K562 (cell line): ENCODE results near the gene UBE2C. TPM values are rescaled to one million over a fixed set of nuclear protein-coding genes. Genes with fewer than 3 reads are reported as not detected.

Experiments used
- ATAC-seq: fragments of 200-7000 bp; cut with Tn5 transposase; 3 replicates; pipeline ENCODE4 v1.9.1; 2020; ENCODE audit warnings: moderate library complexity
- BruUV-seq: library from RNA; stranded (reverse); fragments of 400-500 nt; replicated peaks from 2 replicates; lab custom pipeline; 2021; lab: Mats Ljungman, UMichigan
- CTCF ChIA-PET: fragments of 300-600 bp; formaldehyde crosslinking; extraction: SDS; loops from one replicate; lab custom pipeline; 2021; ENCODE audit warnings: low intra/inter-chr PET ratio; lab: Yijun Ruan, JAX
- POLR2A ChIA-PET: fragments of 300-600, 350-650 bp; sonication (Branson Sonifier 250); formaldehyde crosslinking; extraction: SDS; loops from one replicate; lab custom pipeline; 2021; ENCODE audit warnings: antibody characterized with exemption, inconsistent platforms; lab: Yijun Ruan, JAX
- DNase-seq, 4 experiments: peaks; one replicate each; pipeline versions ENCODE4 v3.0.0 to v3.0.0-alpha.2; 2011 to 2018; ENCODE audit warnings: low spot score in 3 of 4, mixed read lengths in 3 of 4; ENCODE audit errors: extremely low read depth in 1 of 4
- FAIRE-seq: peaks from 2 replicates; lab custom pipeline; 2011; peaks lifted over from hg19 to GRCh38; lab: Jason Lieb, UNC
- H2AFZ ChIP-seq: 2 replicates; pipeline ENCODE4 v1.6.0; 2011; ENCODE audit warnings: low read depth, low read length, control low read depth, inconsistent platforms
- H3K27ac ChIP-seq: fragments of 200-600 bp; 3 replicates; pipeline ENCODE4 v1.8.0; 2011; ENCODE audit warnings: low read depth, mild to moderate bottlenecking, control low read depth, inconsistent platforms, low read length, moderate library complexity, mixed read lengths; ENCODE audit errors: extremely low read depth
- H3K27me3 ChIP-seq, 2 experiments: fragments of 300-600 bp in 1 of 2; 2 replicates in 1 of 2; 3 replicates in 1 of 2; pipeline versions ENCODE4 v1.6.0 to v1.8.0; 2011; ENCODE audit warnings: inconsistent platforms in 2 of 2, low read length in 2 of 2, mild to moderate bottlenecking in 1 of 2, mixed read lengths in 1 of 2, moderate library complexity in 1 of 2; ENCODE audit not compliant: control insufficient read depth in 2 of 2, insufficient read depth in 2 of 2
- H3K36me3 ChIP-seq: fragments of 300-600 bp; 3 replicates; pipeline ENCODE4 v1.8.0; 2011; ENCODE audit warnings: mild to moderate bottlenecking, low read length, inconsistent platforms; ENCODE audit not compliant: control insufficient read depth, insufficient read depth
- H3K4me1 ChIP-seq, 2 experiments: fragments of 200-600 bp in 1 of 2; replicated peaks in 1 of 2; 2 replicates in 1 of 2; 3 replicates in 1 of 2; pipeline versions ENCODE4 v1.5.1 to v1.8.0; 2011; ENCODE audit warnings: inconsistent platforms in 2 of 2, low read length in 2 of 2, mild to moderate bottlenecking in 1 of 2, mixed read lengths in 1 of 2, moderate library complexity in 1 of 2; ENCODE audit not compliant: control insufficient read depth in 2 of 2, insufficient read depth in 2 of 2
- H3K4me2 ChIP-seq: 2 replicates; pipeline ENCODE4 v1.6.1; 2011; ENCODE audit warnings: low read length, control low read depth, inconsistent platforms, mixed read lengths; ENCODE audit not compliant: insufficient read depth
- H3K4me3 ChIP-seq: fragments of 200-600 bp; sonication (generic), shearing (Covaris generic); 2 replicates; pipeline ENCODE4 v1.5.1; 2016; ENCODE audit warnings: control low read depth, inconsistent platforms
- H3K79me2 ChIP-seq: fragments of 200-600 bp; 3 replicates; pipeline ENCODE4 v1.8.0; 2011; ENCODE audit warnings: low read length, inconsistent platforms; ENCODE audit not compliant: control insufficient read depth, insufficient read depth
- H3K9ac ChIP-seq, 2 experiments: 2 replicates each; pipeline versions ENCODE4 v1.6.0 to v1.6.1; 2011; ENCODE audit warnings: low read depth in 2 of 2, low read length in 2 of 2, control low read depth in 1 of 2, inconsistent platforms in 1 of 2, mild to moderate bottlenecking in 1 of 2, mixed read lengths in 1 of 2; ENCODE audit not compliant: insufficient read depth in 1 of 2
- H3K9me1 ChIP-seq: one replicate; pipeline ENCODE4 v1.6.0; 2011; ENCODE audit warnings: inconsistent platforms, mild to moderate bottlenecking, low read length, moderate library complexity; ENCODE audit not compliant: control insufficient read depth, insufficient read depth
- H3K9me3 ChIP-seq: replicated peaks from 2 replicates; pipeline ENCODE4 v1.5.1; 2011; ENCODE audit warnings: low read depth, low read length, inconsistent platforms; ENCODE audit not compliant: control insufficient read depth, insufficient read depth
- H4K20me1 ChIP-seq: replicated peaks from 2 replicates; pipeline ENCODE4 v1.6.1; 2011; ENCODE audit warnings: low read length, inconsistent platforms, mixed read lengths; ENCODE audit not compliant: control insufficient read depth, insufficient read depth
- BACH1 ChIP-seq: fragments of 200-800 bp; sonication (Bioruptor generic); IDR thresholded peaks from 2 replicates; pipeline ENCODE4 v1.6.1; 2016; ENCODE audit warnings: missing genetic modification characterization, missing compliant biosample characterization
- BRF1 ChIP-seq: IDR thresholded peaks from 3 replicates; pipeline ENCODE4 v1.6.1; 2011; ENCODE audit warnings: borderline replicate concordance, mild to moderate bottlenecking; ENCODE audit not compliant: insufficient read length; ENCODE audit errors: extremely low read depth
- CBX3 ChIP-seq, 2 experiments: IDR thresholded peaks; 1 replicate in 1 of 2; 2 replicates in 1 of 2; pipeline ENCODE4 v1.6.1; 2012; ENCODE audit warnings: inconsistent platforms in 2 of 2, low read length in 2 of 2, borderline replicate concordance in 1 of 2, control low read depth in 1 of 2
- DMBX1 ChIP-seq: fragments of 250-450 bp; sonication (Bioruptor Pico); IDR thresholded peaks from 2 replicates; pipeline ENCODE4 v1.8.0; 2022; ENCODE audit warnings: inconsistent platforms, mild to moderate bottlenecking, moderate library complexity, borderline replicate concordance
- FOXJ2 ChIP-seq: fragments of 200-800 bp; sonication (Bioruptor generic); IDR thresholded peaks from 2 replicates; pipeline ENCODE4 v1.6.1; 2016; ENCODE audit warnings: missing genetic modification characterization, missing compliant biosample characterization
- ZNF431 ChIP-seq: sonication (generic); formaldehyde crosslinking; IDR thresholded peaks from 2 replicates; pipeline ENCODE4 v1.8.0; 2022; ENCODE audit warnings: mild to moderate bottlenecking, missing genetic modification reagents
- ZNF589 ChIP-seq: fragments of 200-800 bp; sonication (Bioruptor generic); IDR thresholded peaks from 2 replicates; pipeline ENCODE4 v1.6.1; 2016; ENCODE audit warnings: low read depth, missing genetic modification characterization, missing compliant biosample characterization
- WGBS: fragments of 100-300 bp; shearing (Covaris generic); methylation state at CpG from one replicate; pipeline ENCODE4 v1.1.6; 2016; ENCODE audit warnings: low coverage, mixed read lengths; ENCODE audit not compliant: insufficient coverage; ENCODE audit errors: missing lambda C conversion rate; 5-methylcytosine and 5-hydroxymethylcytosine counted together
- in situ Hi-C: fragments of 300-500 bp; cut with MboI; formaldehyde crosslinking; loops from 4 replicates; pipeline ENCODE4 v1.15.0; 2018; ENCODE audit warnings: inconsistent platforms, mixed read lengths
- intact Hi-C: fragments of 100-400 bp; cut with micrococcal nuclease; formaldehyde crosslinking; loops from 2 replicates; pipeline ENCODE4 v1.14.2; 2022
- polyA plus RNA-seq, 8 experiments: library from polyadenylated mRNA; depleted of rRNA in 4 of 8; stranded (reverse) in 5 of 8; unstranded in 3 of 8; fragments of >200 nt; fragmentation: Nextera tagmentation in 2 of 8; fragmentation: Illumina TruSeq in 1 of 8; extraction: Ambion mirVana in 2 of 8; extraction: Trizol in 1 of 8; gene quantifications; 2 replicates each; pipeline versions ENCODE4 v1.2.1 to v1.2.3, GENCODE V29; 2011 to 2014; ENCODE audit warnings: inconsistent platforms in 1 of 8, missing spikeins in 1 of 8
- total RNA-seq, 7 experiments: library from RNA; depleted of rRNA in 6 of 7; stranded (reverse); fragments of >200 nt in 6 of 7; fragmentation: Illumina TruSeq in 2 of 7; extraction: Trizol in 2 of 7; gene quantifications; 2 replicates each; pipeline versions ENCODE4 v1.2.1 to v1.2.3, GENCODE V29; 2011 to 2021; ENCODE audit warnings: low replicate concordance in 1 of 7
- TF ChIP-seq, protein P1 (sequence below): sonication (generic); formaldehyde crosslinking; IDR thresholded peaks from 2 replicates; pipeline ENCODE4 v1.8.0; 2022; ENCODE audit warnings: mild to moderate bottlenecking, missing genetic modification reagents
- TF ChIP-seq, protein P2 (sequence below), 2 experiments: fragments of 450-650 bp; conservative IDR thresholded peaks; 2 replicates each; pipeline ENCODE4 v1.6.1; 2017; ENCODE audit warnings: mild to moderate bottlenecking in 2 of 2, moderate library complexity in 2 of 2

UBE2C gene
- total and polyA plus RNA-seq, 9 of the 15 experiments (the other 6 are each of a cell fraction or from before 2014, with no cell fraction given): 0.51 to 1.6 (median 0.69) TPM

DNA sequence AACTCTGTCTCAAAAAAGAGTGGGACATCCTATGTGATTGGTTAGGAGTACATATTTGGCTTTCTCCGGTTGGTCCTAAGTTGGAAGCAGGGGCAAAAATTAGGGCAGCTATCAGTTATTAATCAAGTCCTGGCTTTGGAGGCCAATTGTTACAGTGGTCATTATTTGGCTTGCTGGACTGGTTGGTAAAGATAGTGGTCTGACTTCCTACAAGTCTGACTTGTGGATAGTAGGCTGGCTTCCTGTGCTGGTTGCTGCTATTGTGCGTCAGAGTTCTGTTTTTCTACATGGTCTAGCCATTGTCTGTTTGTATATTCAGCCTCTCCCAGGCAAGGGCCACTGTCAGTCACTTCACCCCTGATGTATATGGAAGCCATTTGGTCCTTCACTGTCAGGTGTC, 37.8 kb downstream of the UBE2C start:
- H3K9me1 ChIP-seq: peaks cover 3% of the 10 kb centered on the region
- peaks cover 12 to 14% of the 10 kb centered on the region in 2 experiments; a peak in 4 of 5 replicates for H3K4me1 ChIP-seq
- H3K79me2 ChIP-seq: no peaks in the 10 kb centered on the region
- peak in 1 of 2 experiments; percentile 77; a peak in 2 of 3 replicates for TF ChIP-seq CBX3 (IDR thresholded peaks at IDR 0.05; ENCODE audit: borderline replicate concordance in 1 of 2, low read length in 2 of 2)
- TF ChIP-seq, protein P1, sequence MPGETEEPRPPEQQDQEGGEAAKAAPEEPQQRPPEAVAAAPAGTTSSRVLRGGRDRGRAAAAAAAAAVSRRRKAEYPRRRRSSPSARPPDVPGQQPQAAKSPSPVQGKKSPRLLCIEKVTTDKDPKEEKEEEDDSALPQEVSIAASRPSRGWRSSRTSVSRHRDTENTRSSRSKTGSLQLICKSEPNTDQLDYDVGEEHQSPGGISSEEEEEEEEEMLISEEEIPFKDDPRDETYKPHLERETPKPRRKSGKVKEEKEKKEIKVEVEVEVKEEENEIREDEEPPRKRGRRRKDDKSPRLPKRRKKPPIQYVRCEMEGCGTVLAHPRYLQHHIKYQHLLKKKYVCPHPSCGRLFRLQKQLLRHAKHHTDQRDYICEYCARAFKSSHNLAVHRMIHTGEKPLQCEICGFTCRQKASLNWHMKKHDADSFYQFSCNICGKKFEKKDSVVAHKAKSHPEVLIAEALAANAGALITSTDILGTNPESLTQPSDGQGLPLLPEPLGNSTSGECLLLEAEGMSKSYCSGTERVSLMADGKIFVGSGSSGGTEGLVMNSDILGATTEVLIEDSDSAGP: no peak
- peak overlapping the region; percentile 63; the same call in 2 of the 3 replicates for H3K27ac ChIP-seq
- no peak overlapping the region for H2AFZ ChIP-seq
- no peak overlapping the region for H3K4me3 ChIP-seq
- 73% methylated on average over 2 of the region's 2 CpGs for WGBS
- H3K9me3 ChIP-seq: peaks cover 5% of the 10 kb centered on the region
- intact Hi-C loops (no loop called here), in situ Hi-C loops (no loop called here)
- ChIA-PET CTCF (no interaction called here), POLR2A (interaction anchor here (0.7 kb wide), 1 partner anchor 132 kb away, joined by 3 read pairs; no protein-coding TSS in a partner anchor)
- no peak overlapping the region for H3K4me2 ChIP-seq
- no peaks in the 10 kb centered on the region for H4K20me1 ChIP-seq
- DNase-seq (no peak), FAIRE-seq (no peak), ATAC-seq (no peak)
- no peak overlapping the region for H3K9ac ChIP-seq
- no peaks in the 10 kb centered on the region for H3K27me3 ChIP-seq
- BruUV-seq: no TSS peak
- H3K36me3 ChIP-seq: peaks cover 21% of the 10 kb centered on the region; the same call in 2 of the 3 replicates

DNA sequence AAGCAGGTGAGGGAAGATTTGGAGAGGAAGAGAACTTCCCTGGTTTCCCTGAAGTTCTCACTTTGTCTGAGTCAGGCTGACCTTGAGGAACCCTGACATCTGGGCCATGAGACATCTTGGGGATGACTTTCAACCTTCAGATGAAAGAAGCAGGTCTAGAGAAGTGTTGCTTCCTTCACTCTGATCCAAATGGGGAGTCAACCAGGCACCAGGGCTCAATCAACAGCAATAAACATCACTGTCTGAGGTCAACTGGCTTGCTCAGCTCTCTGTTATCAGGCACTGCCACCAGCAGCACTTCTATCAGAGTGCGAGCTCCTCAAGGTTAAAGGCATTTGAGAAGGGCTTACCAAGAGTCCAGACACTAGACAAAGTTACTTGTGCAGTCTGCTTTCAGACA, 38.5 kb downstream of the UBE2C start:
- POLR2A ChIA-PET: interaction anchor here (0.7 to 2.3 kb wide), 2 partner anchors 9 to 44 kb away, joined by 3 to 19 read pairs; no protein-coding TSS in a partner anchor
- no peak overlapping the region for H3K9ac ChIP-seq
- H3K79me2 ChIP-seq: peaks cover 3% of the 10 kb centered on the region; the same call in 1 of the 3 replicates
- 0% methylated on average over 1 of the region's 1 CpG for WGBS
- no peaks in the 10 kb centered on the region for H3K27me3 ChIP-seq
- H3K4me2 ChIP-seq: peak overlapping the region; percentile 33
- CTCF ChIA-PET: no interaction called here
- DNase-seq: peak; percentile 43 to 87 (median 60)
- peaks cover 17% of the 10 kb centered on the region; the same call in 2 of the 3 replicates for H3K36me3 ChIP-seq
- FAIRE-seq: peak; percentile 99
- no peaks in the 10 kb centered on the region for H3K9me1 ChIP-seq
- no peak overlapping the region for H3K4me3 ChIP-seq
- in situ Hi-C loops: no loop called here
- H4K20me1 ChIP-seq: no peaks in the 10 kb centered on the region
- BruUV-seq: no TSS peak
- peak overlapping the region; percentile 63 for H3K27ac ChIP-seq
- H2AFZ ChIP-seq: no peak overlapping the region
- H3K9me3 ChIP-seq: peaks cover 5% of the 10 kb centered on the region
- peaks cover 15 to 17% of the 10 kb centered on the region in 2 experiments; a peak in 4 of 5 replicates for H3K4me1 ChIP-seq
- intact Hi-C loops: no loop called here
- peak; percentile 94 for ATAC-seq
- TF ChIP-seq FOXJ2 (tag) (no peak), ZNF589 (no peak), BACH1 (tag) (no peak), DMBX1 (no peak), BRF1 (no peak), ZNF431 (CRISPR knock-in tag) (no peak)
- TF ChIP-seq, protein P2, sequence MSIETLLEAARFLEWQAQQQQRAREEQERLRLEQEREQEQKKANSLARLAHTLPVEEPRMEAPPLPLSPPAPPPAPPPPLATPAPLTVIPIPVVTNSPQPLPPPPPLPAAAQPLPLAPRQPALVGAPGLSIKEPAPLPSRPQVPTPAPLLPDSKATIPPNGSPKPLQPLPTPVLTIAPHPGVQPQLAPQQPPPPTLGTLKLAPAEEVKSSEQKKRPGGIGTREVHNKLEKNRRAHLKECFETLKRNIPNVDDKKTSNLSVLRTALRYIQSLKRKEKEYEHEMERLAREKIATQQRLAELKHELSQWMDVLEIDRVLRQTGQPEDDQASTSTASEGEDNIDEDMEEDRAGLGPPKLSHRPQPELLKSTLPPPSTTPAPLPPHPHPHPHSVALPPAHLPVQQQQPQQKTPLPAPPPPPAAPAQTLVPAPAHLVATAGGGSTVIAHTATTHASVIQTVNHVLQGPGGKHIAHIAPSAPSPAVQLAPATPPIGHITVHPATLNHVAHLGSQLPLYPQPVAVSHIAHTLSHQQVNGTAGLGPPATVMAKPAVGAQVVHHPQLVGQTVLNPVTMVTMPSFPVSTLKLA (conservative IDR thresholded peaks at IDR 0.05): 0 out of 4 replicates have a peak, but pooled peaks of 1 of the 2 experiments have one; percentile 27
